GM18861 (cell line): Measurements from ENCODE around the gene RPTOR.

Experiments
- ATAC-seq: cut with Tn5 transposase; IDR thresholded peaks from one replicate; pipeline ENCODE4 v1.9.1; 2021; ENCODE audit not compliant: unreplicated experiment

RPTOR gene

DNA sequence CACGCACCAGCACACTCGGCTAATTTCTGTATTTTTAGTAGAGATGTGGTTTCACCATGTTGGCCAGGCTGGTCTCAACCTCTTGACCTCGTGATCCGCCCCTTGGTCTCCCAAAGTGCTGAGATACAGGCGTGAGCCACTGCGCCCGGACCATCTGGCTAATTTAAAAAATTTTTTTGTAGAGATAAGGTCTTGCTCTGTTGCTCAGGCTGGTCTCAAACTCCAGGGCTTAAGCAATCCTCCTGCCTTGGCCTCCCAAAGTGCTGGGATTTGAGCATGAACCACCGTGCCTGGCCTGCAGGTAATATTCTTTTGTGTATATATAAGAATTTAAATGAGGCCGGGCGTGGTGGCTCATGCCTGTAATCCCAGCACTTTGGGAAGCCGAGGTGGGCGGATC is 115.0 kb downstream of the RPTOR start:
- no peak for ATAC-seq

DNA sequence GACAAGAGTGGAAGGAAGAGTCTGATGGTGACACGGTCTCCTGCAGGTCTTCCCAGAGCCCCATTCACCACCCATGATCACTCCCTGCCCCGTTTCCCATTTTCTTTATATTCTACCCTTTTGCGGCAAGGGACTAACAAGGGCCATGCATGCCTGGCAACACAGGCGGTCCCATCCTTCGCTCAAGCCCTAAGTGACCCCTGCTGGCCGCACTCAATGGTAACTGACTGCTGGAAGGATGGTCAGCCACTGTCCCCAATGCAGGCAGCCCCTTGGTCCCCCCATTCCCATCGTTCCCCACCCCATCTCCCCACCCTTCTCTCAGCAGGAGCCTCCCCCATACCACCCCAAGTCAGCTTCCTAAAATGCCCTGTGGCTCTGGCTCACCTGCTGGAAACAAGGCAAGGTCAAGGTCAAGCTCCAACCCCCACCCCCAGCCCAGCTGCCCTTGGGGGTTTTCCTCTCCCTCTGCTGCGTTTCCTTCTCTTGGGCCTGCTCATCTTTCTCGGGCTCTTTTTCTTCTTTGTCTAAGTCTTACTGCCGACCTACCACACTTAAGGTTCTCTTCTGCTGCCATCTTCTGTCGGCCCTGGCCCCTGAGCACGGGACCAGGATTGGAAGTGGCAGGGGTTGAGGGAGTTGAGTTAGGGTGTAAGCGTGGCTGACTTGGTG is 116.0 kb downstream of the RPTOR start:
- ATAC-seq, result no peak

DNA sequence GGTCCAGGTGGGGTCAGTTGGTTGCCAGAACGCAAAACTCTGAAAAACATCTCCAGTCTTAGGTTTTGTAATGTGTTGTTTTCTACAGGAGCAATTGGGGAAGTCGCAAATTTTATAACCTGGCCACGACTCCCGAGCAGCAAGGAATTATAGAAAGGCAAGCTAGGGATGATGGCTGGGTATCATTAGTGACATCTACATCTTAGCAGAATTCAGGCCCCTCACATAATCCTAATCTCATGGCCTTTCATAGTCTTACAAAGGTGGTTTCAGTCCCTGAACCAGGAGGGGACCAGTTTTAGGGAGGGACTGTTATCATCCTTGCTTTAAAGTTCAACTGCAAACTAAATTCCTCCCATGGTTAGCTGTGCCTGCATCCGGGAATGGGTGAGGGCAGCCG is 117.9 kb downstream of the RPTOR start:
- ATAC-seq, result no peak

DNA sequence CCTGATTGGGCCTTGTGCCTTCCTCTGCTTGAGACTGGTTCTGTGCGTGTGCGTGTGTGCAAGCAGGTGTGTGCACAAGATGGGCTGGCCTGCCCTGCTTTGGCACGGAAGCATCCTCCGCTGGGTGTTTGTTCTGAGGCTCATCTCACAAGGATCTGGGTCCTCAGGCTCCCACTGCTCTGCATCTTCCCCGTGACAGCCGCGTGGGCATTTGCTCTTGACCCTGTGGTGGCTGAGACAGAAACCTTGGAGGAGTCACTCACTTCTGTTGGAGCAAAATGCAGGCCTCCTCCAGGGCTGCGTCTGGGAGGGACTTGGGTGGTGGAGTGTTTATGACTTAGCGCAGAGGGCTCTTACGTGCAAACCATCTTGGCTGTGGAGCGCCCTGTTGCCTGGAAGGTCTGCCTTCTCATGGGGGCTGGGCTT is 119.2 kb downstream of the RPTOR start:
- no peak for ATAC-seq

DNA sequence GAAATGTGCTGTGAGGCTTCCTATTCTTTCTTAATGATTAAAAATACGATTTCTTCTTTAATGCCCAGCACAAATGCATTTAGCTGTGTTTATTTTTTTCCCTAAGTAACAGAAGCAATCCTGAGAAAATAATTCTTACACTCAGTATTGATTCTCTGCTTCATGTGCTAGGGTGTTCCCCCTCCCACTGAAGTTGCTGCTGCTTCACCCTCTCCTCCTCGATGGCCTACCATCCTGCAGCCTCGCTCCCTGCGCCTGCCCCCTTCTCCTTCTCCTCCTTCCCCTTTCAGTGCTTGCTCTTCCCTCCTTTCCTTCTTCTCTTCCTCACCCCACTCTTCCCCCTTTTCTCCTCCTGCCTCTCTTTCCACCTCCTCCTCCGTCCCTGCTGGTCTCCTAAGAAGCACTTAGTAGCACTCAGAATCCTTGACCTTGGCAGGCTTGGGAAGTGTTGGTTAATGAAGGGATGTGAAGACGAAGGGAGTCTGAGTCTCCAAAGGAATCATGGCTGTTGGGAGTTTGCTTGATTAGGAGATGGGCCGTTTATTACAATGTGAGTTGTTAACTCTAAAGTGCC is 119.7 kb downstream of the RPTOR start:
- no peak for ATAC-seq

DNA sequence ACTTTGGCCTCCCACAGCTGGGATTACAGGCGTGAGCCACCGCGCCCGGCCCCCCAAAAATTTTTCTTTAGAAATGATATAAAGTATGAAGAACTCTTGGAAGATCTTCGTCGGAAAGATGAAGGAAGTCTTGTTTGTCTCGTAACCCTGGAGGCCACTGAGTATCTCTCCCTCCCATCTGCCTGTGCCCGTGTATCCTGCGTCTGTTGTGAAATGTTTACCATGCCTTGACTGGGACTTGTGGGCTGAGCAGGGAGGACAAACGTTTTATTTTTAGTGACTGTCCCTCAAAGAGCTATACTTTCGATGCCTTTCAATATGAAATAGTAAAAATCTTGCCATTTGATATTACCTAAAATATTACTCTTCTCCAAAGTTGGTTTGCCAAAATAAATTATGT is 121.2 kb downstream of the RPTOR start:
- ATAC-seq, result no peak

DNA sequence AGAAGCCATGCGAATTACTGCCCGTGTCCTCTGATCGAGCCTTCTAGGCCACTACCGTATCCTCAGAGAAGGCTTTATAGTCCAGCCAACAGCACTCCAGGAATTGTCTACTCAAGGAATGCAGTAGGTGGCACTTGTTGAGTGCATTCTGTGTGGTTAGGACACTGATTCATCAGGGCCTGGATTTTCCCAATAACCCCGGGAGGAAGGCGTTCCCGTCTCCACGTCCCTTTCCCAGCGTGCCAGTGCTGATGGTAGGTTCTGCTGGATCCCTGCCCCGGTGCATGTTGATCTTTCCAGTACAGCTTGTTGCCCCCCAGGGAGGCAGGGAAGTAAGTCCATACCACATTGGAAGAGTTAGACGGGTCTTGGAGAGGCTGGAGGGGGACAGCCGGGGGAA is 122.2 kb downstream of the RPTOR start:
- ATAC-seq, result no peak

DNA sequence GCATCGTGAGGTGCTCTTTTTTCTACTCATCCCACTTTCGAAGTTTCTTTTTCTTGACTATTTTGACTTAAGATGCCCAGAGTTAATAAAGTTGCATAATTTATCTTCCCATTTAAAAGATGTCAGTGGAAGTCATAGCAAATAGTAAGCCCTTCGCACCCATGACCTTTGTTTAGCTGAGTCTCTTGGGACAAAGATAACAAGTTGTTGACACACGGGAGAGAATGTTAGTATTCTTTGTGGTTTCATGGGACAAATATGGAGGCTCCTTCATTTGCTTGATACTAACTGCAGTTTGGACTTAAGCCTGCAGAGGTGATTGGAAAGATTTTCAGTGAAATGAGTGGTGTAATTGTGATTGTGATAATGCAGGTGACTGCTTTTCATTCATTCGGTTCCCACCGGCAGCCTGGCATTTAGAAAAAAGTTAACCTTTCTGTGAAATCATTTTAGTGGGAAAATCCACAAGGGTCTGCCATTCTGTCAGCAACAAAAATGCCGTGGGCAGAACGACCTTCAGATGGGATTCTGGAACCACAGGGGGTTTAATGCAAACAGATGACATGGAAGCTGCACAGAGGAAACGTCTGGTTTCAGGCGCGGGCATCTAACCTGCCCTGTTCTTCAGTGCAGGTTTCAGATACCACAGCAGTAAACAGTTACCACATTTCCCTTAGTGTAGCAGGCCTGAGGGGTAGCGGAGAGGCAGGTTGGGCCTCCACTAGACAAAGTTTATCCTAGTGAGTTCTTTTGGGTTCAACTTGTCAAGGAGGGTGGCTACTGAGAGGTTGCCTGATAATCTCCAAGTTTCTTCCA is 123.0 kb downstream of the RPTOR start:
- no peak for ATAC-seq

DNA sequence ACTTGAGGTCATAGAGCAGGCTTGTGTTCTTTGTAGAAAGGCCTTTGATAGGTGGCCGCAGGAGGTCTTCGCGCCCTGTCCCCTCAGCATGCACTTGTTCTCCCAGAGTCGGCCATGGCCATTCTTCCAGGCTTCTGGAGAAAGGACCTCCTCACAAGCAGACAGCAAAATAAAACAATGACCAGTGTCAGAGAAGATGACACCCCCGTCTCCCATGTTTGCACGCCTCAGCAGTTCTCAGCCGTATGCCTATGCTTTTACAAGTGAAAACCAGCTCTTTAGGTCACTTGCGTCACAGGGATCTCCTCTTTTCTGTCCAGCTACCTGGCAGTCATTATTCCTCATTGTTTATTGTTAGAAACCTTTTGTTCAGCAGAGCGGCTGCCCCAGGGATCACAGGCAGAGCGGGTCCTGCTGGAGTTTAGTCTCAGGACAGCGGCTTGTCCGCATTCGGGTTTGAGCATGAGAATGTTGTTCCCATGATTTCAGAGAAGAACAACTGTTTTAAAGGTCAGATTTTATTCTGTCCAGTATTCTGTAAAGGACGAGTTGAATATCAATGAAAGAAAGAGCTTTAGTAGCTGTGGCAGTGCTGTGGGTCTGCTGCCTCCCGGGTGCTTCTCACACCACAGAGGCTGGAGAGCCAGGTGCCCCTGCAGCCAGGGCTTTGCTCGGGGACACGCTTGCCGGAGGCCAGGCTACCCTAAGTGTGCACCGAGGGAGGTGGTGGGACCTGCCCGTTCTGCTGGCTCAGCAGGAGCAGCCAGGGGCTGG is 123.9 kb downstream of the RPTOR start:
- ATAC-seq, result no peak

DNA sequence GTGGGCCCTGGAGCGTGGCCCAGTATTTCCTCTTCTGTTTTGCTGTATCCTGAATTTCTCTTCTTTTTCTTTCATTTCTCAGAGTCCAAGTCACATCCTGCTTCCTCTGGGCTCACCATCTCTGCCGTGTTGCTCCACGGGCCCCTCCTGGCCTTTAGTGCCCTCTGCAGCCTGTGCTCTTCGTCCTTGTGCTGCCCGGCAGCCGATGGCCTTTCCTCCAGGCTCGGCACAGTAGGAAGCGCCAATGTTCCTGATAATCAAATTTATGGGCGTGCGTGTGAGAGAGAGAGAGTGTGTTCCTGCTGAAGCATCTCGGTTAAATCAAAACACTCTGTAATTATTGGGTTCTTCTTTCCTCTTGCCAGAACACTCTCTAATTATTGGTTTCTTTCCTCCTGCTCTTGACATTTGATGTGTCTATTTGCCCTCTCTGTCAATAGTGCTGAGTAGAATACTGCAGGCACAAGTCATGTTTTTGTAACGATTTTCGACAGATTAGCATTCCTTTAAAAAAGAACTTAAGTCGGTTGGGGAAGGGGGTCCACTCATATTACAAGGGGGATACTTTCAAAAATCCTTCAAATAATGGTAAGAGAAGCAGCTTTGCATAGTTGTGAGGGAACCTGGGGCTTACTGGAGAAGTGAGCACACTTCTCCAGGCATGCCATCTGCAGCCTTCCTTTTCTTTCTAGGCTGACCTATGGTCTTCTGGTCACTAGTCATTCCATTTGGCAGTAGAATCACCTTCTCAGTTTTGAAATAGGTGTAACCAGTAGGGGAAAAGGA is 126.6 kb downstream of the RPTOR start:
- no peak for ATAC-seq

DNA sequence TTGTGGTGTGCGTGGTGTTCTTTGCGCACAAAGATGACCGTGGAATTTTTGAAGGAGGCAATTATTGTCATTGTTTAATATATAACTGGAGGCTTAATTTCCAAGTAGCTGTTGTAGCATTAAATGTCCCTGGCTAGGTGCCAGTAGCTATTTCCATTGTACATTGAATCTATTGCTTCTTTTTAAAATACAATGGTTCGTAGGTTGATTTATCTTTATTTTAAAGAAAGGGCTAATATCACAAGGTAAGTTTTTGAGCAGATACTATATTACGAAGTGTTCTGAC is 127.1 kb downstream of the RPTOR start:
- ATAC-seq, result no peak

DNA sequence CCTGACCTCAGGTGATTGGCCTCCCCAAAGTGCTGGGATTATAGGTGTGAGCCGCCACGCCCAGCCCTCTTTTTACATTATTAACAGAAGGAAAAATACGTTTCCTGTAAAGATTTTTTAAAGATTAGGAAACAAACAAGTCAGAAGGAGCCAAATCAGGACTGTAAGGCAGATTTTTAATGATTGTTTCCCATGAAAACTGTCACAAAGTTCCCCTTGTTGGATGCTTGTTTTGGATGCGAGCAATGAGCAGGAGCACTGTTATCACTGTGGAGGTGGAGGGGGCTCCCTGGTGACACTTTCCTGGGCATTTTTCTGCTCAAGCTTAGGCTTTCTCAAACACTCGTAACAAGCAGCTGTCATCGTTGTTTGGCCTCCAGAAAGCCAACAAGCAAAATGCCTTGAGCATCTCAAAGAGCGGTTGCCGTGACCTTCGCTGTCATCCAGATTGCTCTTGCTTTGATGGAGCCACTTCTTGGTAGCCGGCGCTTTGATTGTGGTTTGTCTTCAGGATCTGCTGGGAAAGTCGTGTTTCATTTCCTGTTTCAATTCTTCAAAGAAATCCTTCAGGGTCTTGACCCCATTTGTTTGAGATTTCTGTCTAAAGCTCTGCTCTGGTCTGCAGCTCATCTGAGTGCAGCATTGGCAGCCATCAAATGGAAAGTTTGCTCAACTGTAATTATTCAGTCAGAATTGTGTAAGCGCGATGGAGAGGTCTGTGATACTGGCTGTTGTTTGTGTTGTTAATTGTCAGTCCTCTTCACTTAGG is 128.7 kb downstream of the RPTOR start:
- ATAC-seq, result no peak

DNA sequence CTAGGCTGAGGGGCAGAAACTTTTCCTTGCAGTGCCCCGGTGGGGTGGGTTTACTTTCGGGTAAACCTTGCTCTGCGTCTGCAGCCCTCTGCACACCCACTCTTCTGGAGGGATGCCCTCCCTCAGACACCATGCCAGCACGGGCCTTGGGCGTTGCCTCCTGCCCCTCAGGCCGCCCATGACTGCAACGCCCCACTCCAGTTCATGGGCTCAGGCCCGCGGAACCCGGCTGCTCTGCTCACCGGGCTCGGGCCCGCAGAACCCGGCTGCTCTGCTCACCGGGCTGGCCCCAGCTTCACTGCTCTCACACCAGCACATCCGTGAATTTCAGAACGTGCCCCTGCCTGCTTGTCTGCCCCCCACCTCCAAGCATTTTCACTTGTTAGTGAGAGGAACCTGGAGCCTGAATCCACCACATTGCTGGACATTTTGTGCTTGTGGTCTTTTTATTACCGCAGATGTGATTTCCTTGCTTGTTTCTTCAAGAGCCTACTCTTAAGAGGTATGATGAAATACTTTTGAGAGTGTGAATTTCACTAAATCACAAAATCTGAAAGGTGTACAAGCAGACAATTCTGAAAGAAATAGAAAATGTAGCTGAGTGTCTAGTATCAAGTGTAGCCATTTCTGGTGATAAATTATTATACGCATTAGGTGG is 130.9 kb downstream of the RPTOR start:
- ATAC-seq, result no peak

DNA sequence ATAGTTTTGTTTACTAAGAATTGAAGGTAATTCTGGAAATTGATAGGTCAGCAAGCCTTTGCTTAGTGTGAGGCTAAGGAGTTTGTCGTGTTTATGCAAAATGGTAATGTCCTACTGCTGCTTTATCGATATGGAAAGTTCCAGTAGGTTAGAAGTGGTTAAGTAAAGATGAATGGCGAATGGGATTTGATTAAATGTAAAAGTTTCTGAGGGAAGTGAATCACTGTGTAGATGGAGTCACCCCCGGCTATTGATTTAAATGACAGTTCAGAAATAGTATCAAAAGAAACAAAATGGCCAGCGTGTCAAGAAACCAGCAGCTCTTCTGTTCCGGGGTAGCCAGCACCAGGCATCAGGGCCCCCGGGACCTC is 131.4 kb downstream of the RPTOR start:
- ATAC-seq, result no peak

DNA sequence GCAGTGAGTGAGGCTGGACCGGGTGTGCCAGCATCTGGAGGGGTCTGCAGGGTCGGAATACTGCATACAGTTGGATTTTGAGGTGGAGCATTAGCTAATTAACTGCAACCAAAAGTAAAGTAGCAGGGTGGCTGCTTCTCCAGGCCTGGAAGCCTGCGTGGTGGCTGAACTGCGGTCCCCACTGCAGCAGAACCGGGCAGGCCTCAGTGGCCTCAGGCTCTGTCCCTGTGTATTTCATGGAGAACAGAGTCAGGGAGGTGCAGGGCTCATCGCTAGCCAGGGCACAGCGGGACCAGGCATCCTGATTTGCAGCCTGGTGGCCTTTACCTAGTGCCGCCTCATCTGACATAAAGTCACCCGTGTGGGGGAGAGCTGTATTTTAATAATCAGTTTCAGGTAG is 131.9 kb downstream of the RPTOR start:
- ATAC-seq, result no peak

DNA sequence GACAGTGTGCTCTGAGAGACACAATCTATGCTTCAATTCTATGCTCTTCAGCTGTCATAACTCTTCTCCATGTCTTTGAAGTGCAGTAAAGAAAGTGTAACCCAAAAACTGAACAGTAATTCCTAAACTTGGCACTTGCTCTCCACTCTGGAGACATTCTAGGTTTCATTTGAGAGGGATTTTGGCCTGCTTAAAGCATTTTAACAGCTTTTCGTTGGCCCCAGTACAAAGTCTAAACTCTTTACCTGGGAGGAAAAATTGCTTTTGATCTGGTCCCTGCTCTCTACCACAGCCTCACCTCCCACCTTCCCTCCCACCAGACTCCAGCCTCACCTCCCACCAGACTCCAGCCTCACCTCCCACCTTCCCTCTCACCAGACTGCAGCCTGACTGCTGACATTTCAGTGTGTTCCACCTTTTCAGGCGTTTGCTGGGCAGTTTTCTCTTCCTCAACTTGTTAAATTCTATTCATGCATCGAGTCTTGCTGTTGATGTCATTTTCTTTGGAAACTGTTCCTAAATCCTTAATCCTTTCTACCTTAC is 132.6 kb downstream of the RPTOR start:
- no peak for ATAC-seq

DNA sequence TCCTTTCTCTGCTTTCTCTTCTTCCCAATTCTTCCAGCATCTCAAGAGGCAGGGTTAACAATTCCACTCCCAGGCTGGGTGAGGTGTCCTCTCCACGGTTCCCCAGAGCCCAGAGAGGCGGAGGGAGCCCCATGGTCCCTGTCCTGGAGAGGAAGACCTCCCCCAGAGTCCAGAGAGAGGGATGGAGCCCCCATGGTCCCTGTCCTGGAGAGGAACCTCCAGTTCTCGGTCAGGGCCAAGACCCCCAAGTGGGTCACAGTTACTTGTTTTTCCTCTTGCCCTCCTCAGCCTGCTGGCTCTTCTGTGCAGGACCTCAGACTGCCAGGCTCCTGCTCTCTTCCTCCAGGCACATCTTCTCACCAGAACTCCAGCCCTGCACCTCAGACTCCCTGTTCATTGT is 135.2 kb downstream of the RPTOR start:
- ATAC-seq, result no peak

DNA sequence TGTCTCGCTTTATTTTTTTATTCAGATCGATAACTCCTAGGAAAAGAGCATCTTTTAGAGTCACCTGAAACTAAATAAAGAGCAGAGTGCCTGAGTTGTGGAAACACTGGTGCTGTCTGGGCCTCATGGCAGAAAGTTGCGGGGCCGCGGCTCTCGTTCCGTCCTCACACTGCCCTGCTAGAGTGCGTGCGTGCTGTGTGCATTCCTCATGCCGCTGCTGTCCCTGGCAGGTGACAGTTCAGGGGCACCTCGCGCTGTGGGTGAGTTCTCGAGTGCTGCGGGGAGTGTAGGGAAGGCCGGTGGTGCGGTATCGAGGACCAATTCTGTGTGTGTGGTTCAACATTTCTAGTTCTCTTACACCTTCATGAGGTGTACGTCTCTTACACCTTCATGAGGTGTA is 136.6 kb downstream of the RPTOR start:
- ATAC-seq, result no peak

DNA sequence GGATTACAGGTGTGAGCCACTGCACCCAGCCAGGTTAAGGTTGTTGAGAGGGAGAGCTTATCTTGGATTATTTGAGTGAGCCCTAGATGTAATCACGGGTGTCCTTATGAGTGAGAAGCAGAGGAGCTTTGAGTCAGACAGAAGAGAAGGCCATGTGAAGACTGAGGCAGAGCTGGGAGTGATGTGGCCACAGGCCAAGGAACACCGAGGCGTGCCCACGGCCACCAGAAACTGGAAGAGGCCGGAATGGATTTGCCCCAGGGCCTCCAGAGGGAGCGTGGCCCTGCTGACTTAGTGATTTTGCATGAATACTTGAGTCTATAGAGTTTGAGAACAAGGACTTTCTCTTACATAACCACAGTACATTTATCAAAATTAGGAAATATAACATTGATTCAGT is 137.7 kb downstream of the RPTOR start:
- ATAC-seq, result no peak
